GM12878 (cell line): ENCODE data around the gene INPP4B. TPM values are rescaled to one million over a fixed set of nuclear protein-coding genes. Genes with fewer than 3 reads are reported as not detected.

Experiments
- ATAC-seq: fragments of 200-7000 bp; cut with Tn5 transposase; 3 replicates; pipeline ENCODE4 v1.9.1; 2020; ENCODE audit warnings: mild to moderate bottlenecking, moderate library complexity
- BruUV-seq: library from RNA; stranded (reverse); fragments of 400-500 nt; replicated peaks from 2 replicates; lab custom pipeline; 2021; lab: Mats Ljungman, UMichigan
- CTCF ChIA-PET: fragments of 300-600 bp; sonication (Branson Sonifier 250); formaldehyde crosslinking; extraction: SDS; loops from one replicate; lab custom pipeline; 2021; ENCODE audit warnings: inconsistent platforms; lab: Yijun Ruan, JAX
- POLR2A ChIA-PET: fragments of 350-600 bp; formaldehyde crosslinking; extraction: SDS; loops from one replicate; lab custom pipeline; 2021; ENCODE audit warnings: inconsistent platforms; lab: Charles Lee
- RAD21 ChIA-PET: fragments of 300-600 bp; sonication (Branson Sonifier 250); formaldehyde crosslinking; loops from one replicate; lab custom pipeline; 2023; ENCODE audit warnings: antibody characterized with exemption; ENCODE audit not compliant: unreplicated experiment; lab: Charles Lee
- SMC1A ChIA-PET: fragments of 300-600 bp; sonication (Branson Sonifier 250); formaldehyde crosslinking; loops from one replicate; lab custom pipeline; 2023; ENCODE audit not compliant: unreplicated experiment, uncharacterized antibody; lab: Charles Lee
- DNase-seq: peaks from one replicate; pipeline ENCODE4 v3.0.0-alpha.2; 2011; ENCODE audit warnings: low read depth, low spot score
- FAIRE-seq: peaks from 3 replicates; lab custom pipeline; 2011; peaks lifted over from hg19 to GRCh38; lab: Jason Lieb, UNC
- H2AFZ ChIP-seq: 2 replicates; pipeline ENCODE4 v1.6.0; 2011; ENCODE audit warnings: low read depth, low read length, control low read depth; ENCODE audit not compliant: control insufficient read depth
- H3K27ac ChIP-seq: 2 replicates; pipeline ENCODE4 v1.5.1; 2011; ENCODE audit warnings: control low read depth; ENCODE audit not compliant: control insufficient read depth, insufficient read depth
- H3K27me3 ChIP-seq, 2 experiments: replicated peaks in 1 of 2; 2 replicates each; pipeline versions ENCODE4 v1.6.0 to v1.6.1; 2011; ENCODE audit warnings: low read length in 1 of 2; ENCODE audit not compliant: control insufficient read depth in 2 of 2, insufficient read depth in 2 of 2
- H3K36me3 ChIP-seq, 2 experiments: 2 replicates each; pipeline ENCODE4 v1.5.1; 2011; ENCODE audit warnings: low read length in 1 of 2; ENCODE audit not compliant: control insufficient read depth in 2 of 2, insufficient read depth in 2 of 2
- H3K4me1 ChIP-seq: 2 replicates; pipeline ENCODE4 v1.6.1; 2011; ENCODE audit warnings: mild to moderate bottlenecking, low read length, moderate library complexity, mixed read lengths; ENCODE audit not compliant: control insufficient read depth, insufficient read depth
- H3K4me2 ChIP-seq: 2 replicates; pipeline ENCODE4 v1.6.0; 2011; ENCODE audit warnings: control low read depth; ENCODE audit not compliant: control insufficient read depth, insufficient read depth
- H3K4me3 ChIP-seq: fragments of 200-600 bp; sonication (generic); 2 replicates; pipeline ENCODE4 v1.5.1; 2016
- H3K79me2 ChIP-seq: 2 replicates; pipeline ENCODE4 v1.6.0; 2011; ENCODE audit warnings: low read length; ENCODE audit not compliant: control insufficient read depth, insufficient read depth
- H3K9ac ChIP-seq: 2 replicates; pipeline ENCODE4 v1.8.0; 2011; ENCODE audit warnings: low read length, control low read depth, mixed read lengths; ENCODE audit not compliant: control insufficient read depth, insufficient read depth
- H3K9me3 ChIP-seq: replicated peaks from 3 replicates; pipeline ENCODE4 v1.5.1; 2011; ENCODE audit warnings: mild to moderate bottlenecking, low read length; ENCODE audit not compliant: control insufficient read depth, insufficient read depth
- H4K20me1 ChIP-seq: 2 replicates; pipeline ENCODE4 v1.6.0; 2011; ENCODE audit not compliant: control insufficient read depth, insufficient read depth
- BCL11A ChIP-seq: IDR thresholded peaks from 2 replicates; pipeline ENCODE4 v1.6.1; 2011; ENCODE audit warnings: low read depth, low read length
- MTA3 ChIP-seq: IDR thresholded peaks from 2 replicates; pipeline ENCODE4 v1.6.1; 2012; ENCODE audit warnings: low read length, inconsistent platforms, borderline replicate concordance
- NFYA ChIP-seq: IDR thresholded peaks from 2 replicates; pipeline ENCODE4 v1.6.1; 2011; ENCODE audit warnings: low read depth, mild to moderate bottlenecking, low read length, improper control_type of control experiment, borderline replicate concordance
- PAX8 ChIP-seq: fragments of 450-650 bp; IDR thresholded peaks from 2 replicates; pipeline ENCODE4 v1.6.1; 2017; ENCODE audit warnings: mild to moderate bottlenecking, moderate library complexity
- RBBP5 ChIP-seq: fragments of 200-600 bp; sonication (generic); conservative IDR thresholded peaks from 2 replicates; pipeline ENCODE4 v1.6.1; 2016
- SIX5 ChIP-seq: IDR thresholded peaks from 2 replicates; pipeline ENCODE4 v1.6.1; 2011; ENCODE audit warnings: mild to moderate bottlenecking, low read depth, low read length, moderate library complexity; ENCODE audit not compliant: severe bottlenecking
- SMAD1 ChIP-seq: fragments of 450-650 bp; IDR thresholded peaks from 2 replicates; pipeline ENCODE4 v1.6.1; 2018; ENCODE audit warnings: mild to moderate bottlenecking, low read depth; ENCODE audit not compliant: partially characterized antibody
- SREBF2 ChIP-seq: IDR thresholded peaks from 2 replicates; pipeline ENCODE4 v1.6.1; 2012; ENCODE audit warnings: mild to moderate bottlenecking, low read length
- TBL1XR1 ChIP-seq: IDR thresholded peaks from 2 replicates; pipeline ENCODE4 v1.6.1; 2012; ENCODE audit warnings: low read depth, low read length, improper control_type of control experiment
- WRNIP1 ChIP-seq: IDR thresholded peaks from 2 replicates; pipeline ENCODE4 v1.6.1; 2011; ENCODE audit warnings: low read depth, low read length, improper control_type of control experiment, borderline replicate concordance
- WGBS: methylation state at CpG from one replicate; pipeline ENCODE4 v1.1.6; 2016; ENCODE audit warnings: low lambda C conversion rate; ENCODE audit not compliant: insufficient replicate concordance, insufficient coverage; ENCODE audit errors: missing lambda C conversion rate; 5-methylcytosine and 5-hydroxymethylcytosine counted together
- in situ Hi-C: fragments of 300-500 bp; cut with MboI; formaldehyde crosslinking; loops from 9 replicates; pipeline ENCODE4 v1.14.3; 2018; ENCODE audit warnings: mixed read lengths
- intact Hi-C: fragments of 100-400 bp; cut with micrococcal nuclease; formaldehyde crosslinking; loops from one replicate; pipeline ENCODE4 v1.14.2; 2022; ENCODE audit not compliant: unreplicated experiment
- polyA plus RNA-seq, 11 experiments: library from polyadenylated mRNA; depleted of rRNA in 4 of 11; unstranded in 6 of 11; stranded (reverse) in 5 of 11; fragments of >200 nt; fragmentation: Nextera tagmentation in 4 of 11; fragmentation: Illumina TruSeq in 1 of 11; extraction: Ambion mirVana in 4 of 11; extraction: Trizol in 1 of 11; gene quantifications; 1 replicate in 1 of 11; 2 replicates in 10 of 11; pipeline versions ENCODE4 v1.2.1 to v1.2.3, GENCODE V29; 2011 to 2016; ENCODE audit warnings: inconsistent platforms in 2 of 11, missing spikeins in 2 of 11, low read depth in 1 of 11
- total RNA-seq, 4 experiments: library from RNA; depleted of rRNA in 3 of 4; stranded (reverse); fragments of >200 nt in 3 of 4; fragmentation: Illumina TruSeq in 1 of 4; extraction: Trizol in 1 of 4; gene quantifications; 2 replicates each; pipeline versions ENCODE4 v1.2.1 to v1.2.3, GENCODE V29; 2013 to 2021
- TF ChIP-seq, protein P1 (sequence below): IDR thresholded peaks from 2 replicates; pipeline ENCODE4 v1.6.1; 2012; ENCODE audit warnings: low read depth, low read length, improper control_type of control experiment
- TF ChIP-seq, protein P2 (sequence below): fragments of 450-650 bp; IDR thresholded peaks from 2 replicates; pipeline ENCODE4 v1.6.1; 2017; ENCODE audit warnings: mild to moderate bottlenecking

INPP4B gene
- total and polyA plus RNA-seq, 10 of the 15 experiments (the other 5 are each of a cell fraction or from before 2014, with no cell fraction given): 0.53 to 11.2 (median 0.95) TPM

DNA sequence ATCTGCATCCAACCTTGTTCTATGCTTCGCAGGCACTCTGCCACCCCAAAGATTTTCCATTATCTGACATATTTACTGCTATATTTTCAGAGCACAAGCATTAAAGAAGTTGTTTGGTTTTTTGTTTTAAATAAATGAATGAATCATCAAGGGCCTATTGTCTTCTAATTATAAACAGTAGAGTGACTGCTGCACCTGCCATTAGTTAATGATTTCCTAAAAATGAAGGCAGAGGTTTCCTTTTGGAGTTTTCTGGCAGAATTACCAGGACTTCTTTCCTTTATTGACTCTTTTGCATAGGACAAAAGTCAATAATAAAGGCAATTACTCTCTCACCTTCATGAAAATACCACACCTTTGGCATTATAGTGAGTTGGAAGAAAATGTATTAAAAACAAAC is 238.1 kb downstream of the INPP4B start:
- WGBS: 0% methylated on average over 1 of the region's 1 CpG
- H2AFZ ChIP-seq: no peak overlapping the region
- ChIA-PET CTCF (interaction anchor here (1.0 to 1.7 kb wide), 3 partner anchors 10 to 33 kb away, joined by 3 to 5 read pairs (median 3); no protein-coding TSS in a partner anchor), SMC1A (interaction anchor here (1.3 to 1.5 kb wide), 2 partner anchors 107 to 112 kb away, joined by 4 read pairs; no protein-coding TSS in a partner anchor), RAD21 (no interaction called here), POLR2A (no interaction called here)
- DNase-seq (no peak), ATAC-seq (no peak), FAIRE-seq (no peak)
- H3K36me3 ChIP-seq: no peaks in the 10 kb centered on the region
- BruUV-seq: no TSS peak
- in situ Hi-C loops: no loop called here
- H3K79me2 ChIP-seq: no peaks in the 10 kb centered on the region
- H3K9me3 ChIP-seq: no peaks in the 10 kb centered on the region
- H4K20me1 ChIP-seq: no peaks in the 10 kb centered on the region
- intact Hi-C loops: no loop called here
- H3K27me3 ChIP-seq: no peaks in the 10 kb centered on the region
- H3K4me3 ChIP-seq: no peak overlapping the region
- H3K4me2 ChIP-seq: no peak overlapping the region
- TF ChIP-seq RBBP5 (no peak), PAX8 (no peak), NFYA (no peak), SMAD1 (no peak), WRNIP1 (no peak), BCL11A (no peak), MTA3 (no peak), SREBF2 (no peak), SIX5 (no peak), TBL1XR1 (no peak)
- TF ChIP-seq, protein P1, sequence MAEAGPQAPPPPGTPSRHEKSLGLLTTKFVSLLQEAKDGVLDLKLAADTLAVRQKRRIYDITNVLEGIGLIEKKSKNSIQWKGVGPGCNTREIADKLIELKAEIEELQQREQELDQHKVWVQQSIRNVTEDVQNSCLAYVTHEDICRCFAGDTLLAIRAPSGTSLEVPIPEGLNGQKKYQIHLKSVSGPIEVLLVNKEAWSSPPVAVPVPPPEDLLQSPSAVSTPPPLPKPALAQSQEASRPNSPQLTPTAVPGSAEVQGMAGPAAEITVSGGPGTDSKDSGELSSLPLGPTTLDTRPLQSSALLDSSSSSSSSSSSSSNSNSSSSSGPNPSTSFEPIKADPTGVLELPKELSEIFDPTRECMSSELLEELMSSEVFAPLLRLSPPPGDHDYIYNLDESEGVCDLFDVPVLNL: no peak
- TF ChIP-seq, protein P2, sequence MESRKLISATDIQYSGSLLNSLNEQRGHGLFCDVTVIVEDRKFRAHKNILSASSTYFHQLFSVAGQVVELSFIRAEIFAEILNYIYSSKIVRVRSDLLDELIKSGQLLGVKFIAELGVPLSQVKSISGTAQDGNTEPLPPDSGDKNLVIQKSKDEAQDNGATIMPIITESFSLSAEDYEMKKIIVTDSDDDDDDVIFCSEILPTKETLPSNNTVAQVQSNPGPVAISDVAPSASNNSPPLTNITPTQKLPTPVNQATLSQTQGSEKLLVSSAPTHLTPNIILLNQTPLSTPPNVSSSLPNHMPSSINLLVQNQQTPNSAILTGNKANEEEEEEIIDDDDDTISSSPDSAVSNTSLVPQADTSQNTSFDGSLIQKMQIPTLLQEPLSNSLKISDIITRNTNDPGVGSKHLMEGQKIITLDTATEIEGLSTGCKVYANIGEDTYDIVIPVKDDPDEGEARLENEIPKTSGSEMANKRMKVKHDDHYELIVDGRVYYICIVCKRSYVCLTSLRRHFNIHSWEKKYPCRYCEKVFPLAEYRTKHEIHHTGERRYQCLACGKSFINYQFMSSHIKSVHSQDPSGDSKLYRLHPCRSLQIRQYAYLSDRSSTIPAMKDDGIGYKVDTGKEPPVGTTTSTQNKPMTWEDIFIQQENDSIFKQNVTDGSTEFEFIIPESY: no peak
- TF ChIP-seq, all 136 proteins: peak for 0
- Histone ChIP-seq H3K9ac (no peak overlapping the region), H3K27ac (no peak overlapping the region), H3K4me1 (no peaks in the 10 kb centered on the region)
